Right lobe of liver (tissue), 6 donors: Measurements from ENCODE around the gene C2orf72. TPM values are rescaled to one million over a fixed set of nuclear protein-coding genes. Genes with fewer than 3 reads are reported as not detected.
"Not testable (repeated sequence)": the region's sequence is repeated elsewhere in the genome, so short reads cannot be mapped to it uniquely, and the experiment has no call there.

Experiments used
- ATAC-seq, 4 donors: fragments of 200-7000 bp; cut with Tn5 transposase; one replicate each; pipeline ENCODE4 v1.9.1; 2020; ENCODE audit warnings: mild to moderate bottlenecking in 4 of 4, moderate library complexity in 4 of 4
- DNase-seq, 3 donors: peaks; one replicate each; pipeline ENCODE4 v3.0.0-alpha.2; 2020
- H3K27ac ChIP-seq, 3 donors: fragments of 200-600 bp; one replicate each; pipeline ENCODE4 v1.8.0; 2022
- H3K27me3 ChIP-seq, 2 donors: fragments of 200-600 bp; one replicate each; pipeline ENCODE4 v1.8.0; 2022
- H3K36me3 ChIP-seq, 4 donors: fragments of 200-600 bp; sonication (generic) in 1 of 4; one replicate each; pipeline versions ENCODE4 v1.5.1 to v1.8.0; 2017 to 2022; ENCODE audit warnings: control low read depth in 1 of 4
- H3K4me1 ChIP-seq, 4 donors: fragments of 200-600 bp; sonication (generic) in 1 of 4; one replicate each; pipeline versions ENCODE4 v1.5.1 to v1.8.0; 2017 to 2022; ENCODE audit warnings: control low read depth in 1 of 4
- H3K4me3 ChIP-seq, 3 donors: fragments of 200-600 bp; one replicate each; pipeline ENCODE4 v1.8.0; 2022
- H3K9me3 ChIP-seq, 4 donors: fragments of 200-600 bp; sonication (generic) in 1 of 4; one replicate each; pipeline versions ENCODE4 v1.5.1 to v1.8.0; 2017 to 2022; ENCODE audit warnings: control low read depth in 1 of 4
- CTCF ChIP-seq, 4 donors: fragments of 200-600 bp in 3 of 4; fragments of 450-650 bp in 1 of 4; IDR thresholded peaks; one replicate each; pipeline versions ENCODE4 v1.5.1 to v1.8.0; 2016 to 2022; ENCODE audit warnings: antibody characterized with exemption in 4 of 4, mild to moderate bottlenecking in 2 of 4
- POLR2A ChIP-seq: fragments of 450-650 bp; IDR thresholded peaks from one replicate; pipeline ENCODE4 v1.6.1; 2017; ENCODE audit warnings: antibody characterized with exemption, mild to moderate bottlenecking
- WGBS: methylation state at CpG from one replicate; pipeline ENCODE4 v1.1.6; 2018; ENCODE audit warnings: low coverage, low lambda C conversion rate; ENCODE audit not compliant: insufficient coverage; ENCODE audit errors: missing lambda C conversion rate; 5-methylcytosine and 5-hydroxymethylcytosine counted together
- intact Hi-C, 2 donors: fragments of 100-400 bp; cut with DNase I; formaldehyde crosslinking; loops; one replicate each; pipeline versions ENCODE4 v1.11.2 to v1.14.1; 2022
- total RNA-seq, 6 experiments: library from RNA; depleted of rRNA in 2 of 6; stranded (reverse); fragments of >200 nt in 2 of 6; fragmentation: NEBNext Ultra II Directional in 3 of 6; extraction: Animal tissue kit (Norgen Biotek cat#: 25700) in 3 of 6; gene quantifications; one replicate each; pipeline versions ENCODE4 v1.1.0 to v1.2.4, GENCODE V29; 2016 to 2023
- donor health status: DM: no; HTN: yes; CAD: no.
- donor health status: DM: no; HTN: no; CAD: no.
- donor health status: DM: no; HTN: no; CAD: no.
- donor health status: DM: no; HTN: yes; CAD: no.
- donor health status: DM: no; HTN: yes; CAD: no.

Gene C2orf72
- total RNA-seq, 6 experiments from 2014 or later, result 76.0 to 167 (median 85.9) TPM

DNA sequence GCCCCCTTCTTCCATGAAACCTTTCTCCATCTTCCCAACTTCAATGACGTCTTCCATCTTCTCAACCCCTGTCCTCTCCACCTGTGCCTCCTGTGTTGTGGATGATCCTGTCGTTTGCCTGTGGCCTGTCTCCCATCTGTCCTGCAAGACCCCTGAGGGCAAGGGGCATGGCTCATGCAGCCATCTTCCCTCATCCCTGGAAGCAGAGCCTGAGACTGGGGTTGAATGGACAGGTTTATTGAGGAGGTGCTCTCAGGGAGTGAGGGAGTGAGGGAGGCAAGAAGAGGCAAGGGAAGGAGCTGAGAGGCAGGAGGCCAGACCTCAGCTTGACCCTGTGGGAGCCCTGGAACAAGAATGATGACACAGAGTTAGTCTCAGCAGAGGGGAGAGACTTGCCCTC is 34.1 kb upstream of the C2orf72 start:
- Histone ChIP-seq H3K27me3 (no peaks in the 10 kb centered on the region), H3K4me3 (no peak overlapping the region), H3K4me1 (peaks cover 0 to 5% (median 0%) of the 10 kb centered on the region in 4 donors), H3K36me3 (no peaks in the 10 kb centered on the region), H3K27ac (no peak overlapping the region), H3K9me3 (no peaks in the 10 kb centered on the region)
- ATAC-seq, result no peak
- TF ChIP-seq POLR2A, result no peak
- no peak for TF ChIP-seq CTCF (IDR thresholded peaks at IDR 0.05)
- DNase-seq, result no peak
- intact Hi-C loops, result no loop called here
- WGBS, result 71% methylated on average over 2 of the region's 2 CpGs

- H3K4me3 ChIP-seq, H3K27ac ChIP-seq, DNase-seq, ATAC-seq, H3K9me3 ChIP-seq, H3K4me1 ChIP-seq, H3K27me3 ChIP-seq, H3K36me3 ChIP-seq, intact Hi-C loops: not testable (repeated sequence)
Observed at GRCh38 chr2:231004930-231005329, 32.4 kb upstream of the C2orf72 start.

- TF ChIP-seq POLR2A (no peak), CTCF (IDR thresholded peaks at IDR 0.05) (no peak)
- WGBS, result 46% methylated on average over 2 of the region's 10 CpGs
- intact Hi-C loops, result no loop called here
- H3K27me3 ChIP-seq, result no peaks in the 10 kb centered on the region
- H3K4me1 ChIP-seq, result no peaks in the 10 kb centered on the region
- no peak overlapping the region for H3K27ac ChIP-seq
- no peak for ATAC-seq
- DNase-seq, result no peak
- H3K9me3 ChIP-seq, result no peaks in the 10 kb centered on the region
- H3K4me3 ChIP-seq, result no peak overlapping the region
- H3K36me3 ChIP-seq, result no peaks in the 10 kb centered on the region
Observed at GRCh38 chr2:231007286-231008098, 29.8 kb upstream of the C2orf72 start.

DNA sequence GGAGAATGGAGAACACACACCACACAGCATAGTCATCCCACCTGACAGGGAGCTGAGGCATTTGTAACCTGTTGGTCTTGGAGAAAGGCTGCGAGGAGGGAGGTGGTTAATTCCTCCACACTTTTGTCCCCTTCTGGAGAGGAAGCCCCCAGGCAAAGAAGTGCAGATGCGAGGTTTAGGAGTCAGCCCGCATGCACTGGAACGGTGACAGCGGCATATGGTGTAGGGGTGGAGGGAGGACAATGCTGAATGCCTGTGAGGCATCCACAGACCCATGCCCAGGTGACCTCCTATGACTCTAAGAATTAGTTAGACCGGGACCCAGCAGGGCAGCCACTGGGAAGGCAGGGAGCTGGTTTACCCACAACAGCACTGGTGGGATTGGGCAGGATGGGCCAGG is 29.2 kb upstream of the C2orf72 start:
- no peak overlapping the region for H3K27ac ChIP-seq
- DNase-seq, result no peak
- no peak for ATAC-seq
- H3K9me3 ChIP-seq, result no peaks in the 10 kb centered on the region
- no CpG with 5 or more reads among the region's 6 CpGs for WGBS
- intact Hi-C loops, result no loop called here
- no peak overlapping the region for H3K4me3 ChIP-seq
- H3K27me3 ChIP-seq, result no peaks in the 10 kb centered on the region
- no peaks in the 10 kb centered on the region for H3K4me1 ChIP-seq
- H3K36me3 ChIP-seq, result no peaks in the 10 kb centered on the region
- TF ChIP-seq CTCF (IDR thresholded peaks at IDR 0.05) (no peak), POLR2A (no peak)

GRCh38 chr2:231009236-231009919 is 27.9 kb upstream of the C2orf72 start:
- H3K9me3 ChIP-seq, result no peaks in the 10 kb centered on the region
- intact Hi-C loops, result no loop called here
- no peaks in the 10 kb centered on the region for H3K4me1 ChIP-seq
- TF ChIP-seq CTCF (IDR thresholded peaks at IDR 0.05) (no peak), POLR2A (no peak)
- WGBS, result 55% methylated on average over 9 of the region's 14 CpGs
- H3K27ac ChIP-seq, result no peak overlapping the region
- no peak for DNase-seq
- no peaks in the 10 kb centered on the region for H3K27me3 ChIP-seq
- H3K4me3 ChIP-seq, result no peak overlapping the region
- no peaks in the 10 kb centered on the region for H3K36me3 ChIP-seq
- no peak for ATAC-seq
